AG09309 (cell line): ENCODE measurements around the gene KANSL3.
"Not testable (repeated sequence)": the region's sequence is repeated elsewhere in the genome, so short reads cannot be mapped to it uniquely, and the experiment has no call there.

Source experiments
- DNase-seq: peaks from one replicate; pipeline ENCODE4 v3.0.0-alpha.2; 2010; ENCODE audit warnings: low read depth
- H3K4me3 ChIP-seq: 2 replicates; pipeline ENCODE4 v1.5.1; 2011; ENCODE audit warnings: mild to moderate bottlenecking, low read depth, low read length, moderate library complexity; ENCODE audit not compliant: control insufficient read depth
- TF ChIP-seq, protein P1 (sequence below): IDR thresholded peaks from 2 replicates; pipeline ENCODE4 v1.5.1; 2011; ENCODE audit warnings: mild to moderate bottlenecking, low read depth, low read length, inconsistent platforms; ENCODE audit not compliant: insufficient read depth, control insufficient read depth; ENCODE audit errors: missing control alignments

The KANSL3 gene

GRCh38 chr2:96568094-96568493, 70.0 kb downstream of the KANSL3 start:
- no peak for DNase-seq
- H3K4me3 ChIP-seq, result no peak overlapping the region
- TF ChIP-seq, protein P1, sequence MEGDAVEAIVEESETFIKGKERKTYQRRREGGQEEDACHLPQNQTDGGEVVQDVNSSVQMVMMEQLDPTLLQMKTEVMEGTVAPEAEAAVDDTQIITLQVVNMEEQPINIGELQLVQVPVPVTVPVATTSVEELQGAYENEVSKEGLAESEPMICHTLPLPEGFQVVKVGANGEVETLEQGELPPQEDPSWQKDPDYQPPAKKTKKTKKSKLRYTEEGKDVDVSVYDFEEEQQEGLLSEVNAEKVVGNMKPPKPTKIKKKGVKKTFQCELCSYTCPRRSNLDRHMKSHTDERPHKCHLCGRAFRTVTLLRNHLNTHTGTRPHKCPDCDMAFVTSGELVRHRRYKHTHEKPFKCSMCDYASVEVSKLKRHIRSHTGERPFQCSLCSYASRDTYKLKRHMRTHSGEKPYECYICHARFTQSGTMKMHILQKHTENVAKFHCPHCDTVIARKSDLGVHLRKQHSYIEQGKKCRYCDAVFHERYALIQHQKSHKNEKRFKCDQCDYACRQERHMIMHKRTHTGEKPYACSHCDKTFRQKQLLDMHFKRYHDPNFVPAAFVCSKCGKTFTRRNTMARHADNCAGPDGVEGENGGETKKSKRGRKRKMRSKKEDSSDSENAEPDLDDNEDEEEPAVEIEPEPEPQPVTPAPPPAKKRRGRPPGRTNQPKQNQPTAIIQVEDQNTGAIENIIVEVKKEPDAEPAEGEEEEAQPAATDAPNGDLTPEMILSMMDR, result no peak

DNA sequence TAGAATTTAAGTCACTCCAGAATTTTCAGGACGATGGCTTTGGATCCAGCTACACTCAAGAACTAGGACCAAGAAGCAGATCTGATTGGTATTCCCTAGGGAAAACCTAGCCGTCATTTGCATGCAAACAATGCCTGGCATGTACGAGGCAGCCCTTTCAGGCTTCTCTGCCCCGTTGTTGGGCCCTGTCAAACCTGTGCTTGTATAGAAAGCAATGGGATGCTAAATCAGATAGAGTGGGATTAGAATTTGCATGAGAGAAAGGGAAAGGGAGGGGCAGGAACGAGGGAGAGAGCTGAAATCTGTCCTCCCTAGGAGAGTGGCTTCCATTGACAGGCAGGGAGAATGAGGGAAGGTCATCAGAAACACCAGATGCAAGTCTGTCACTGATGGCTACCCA, 73.0 kb downstream of the KANSL3 start:
- TF ChIP-seq, protein P1, result no peak
- no peak for DNase-seq
- no peak overlapping the region for H3K4me3 ChIP-seq

GRCh38 chr2:96564563-96564962, 73.5 kb downstream of the KANSL3 start:
- no peak for DNase-seq
- TF ChIP-seq, protein P1, result no peak
- H3K4me3 ChIP-seq, result no peak overlapping the region

DNA sequence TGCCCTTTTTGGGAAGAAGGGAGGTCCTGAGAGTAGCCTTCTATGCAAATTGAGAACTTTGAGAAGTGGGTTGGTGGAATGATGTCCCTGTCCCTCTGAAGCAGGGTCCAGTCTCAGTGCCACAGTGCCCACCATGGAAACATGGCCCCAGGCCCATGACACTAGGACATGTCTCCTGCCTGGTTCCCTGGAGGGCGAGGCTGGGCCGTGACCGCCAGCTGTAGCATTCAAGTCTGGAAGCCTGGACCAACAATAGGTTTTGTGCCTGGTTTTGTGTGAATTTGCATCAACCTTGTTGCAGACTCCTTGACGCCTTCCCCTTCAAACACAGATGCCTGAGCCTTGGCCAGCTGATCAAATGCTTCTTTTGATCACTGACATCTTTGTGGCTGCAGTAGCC, 74.1 kb downstream of the KANSL3 start:
- TF ChIP-seq, protein P1, result no peak
- no peak for DNase-seq
- H3K4me3 ChIP-seq, result no peak overlapping the region

GRCh38 chr2:96558485-96558884, 79.6 kb downstream of the KANSL3 start:
- no peak overlapping the region for H3K4me3 ChIP-seq
- DNase-seq, result no peak
- TF ChIP-seq, protein P1, result no peak

GRCh38 chr2:96558061-96558460, 80.1 kb downstream of the KANSL3 start:
- DNase-seq, result no peak
- no peak overlapping the region for H3K4me3 ChIP-seq
- TF ChIP-seq, protein P1, result no peak

DNA sequence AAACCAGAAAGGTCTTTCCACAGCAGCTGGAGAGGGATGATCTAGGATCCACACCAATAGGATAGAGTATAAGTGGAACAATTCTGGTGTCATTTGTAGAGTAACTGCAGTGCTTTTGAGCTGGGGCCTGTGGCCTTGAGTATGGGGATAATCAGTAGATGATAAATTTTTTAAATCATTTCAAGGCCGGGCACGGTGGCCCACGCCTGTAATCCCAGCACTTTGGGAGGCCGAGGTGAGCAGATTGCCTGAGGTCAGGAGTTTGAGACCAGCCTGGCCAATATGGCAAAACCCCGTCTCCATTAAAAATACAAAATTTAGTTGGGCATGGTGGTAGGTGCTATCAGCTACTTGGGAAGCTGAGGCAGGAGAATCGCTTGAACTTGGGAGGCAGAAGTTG, 80.7 kb downstream of the KANSL3 start:
- not testable (repeated sequence) for DNase-seq, H3K4me3 ChIP-seq
